COLO668 (cell line): ENCODE results near the gene SPPL3.

Source experiments
- DNase-seq: peaks from one replicate; lab custom pipeline; 2025; ENCODE audit not compliant: unreplicated experiment; lab: John Stamatoyannopoulos, UW

Gene SPPL3

GRCh38 chr12:120787889-120788288 is 116.3 kb downstream of the SPPL3 start:
- DNase-seq: no peak

- DNase-seq: no peak
Measured at GRCh38 chr12:120784804-120785203, 119.4 kb downstream of the SPPL3 start.

- DNase-seq: no peak
Measured at GRCh38 chr12:120783197-120783596, 121.0 kb downstream of the SPPL3 start.

- DNase-seq: no peak
Measured at GRCh38 chr12:120775862-120776552, 128.2 kb downstream of the SPPL3 start.

GRCh38 chr12:120774169-120774916 is 129.8 kb downstream of the SPPL3 start:
- no peak for DNase-seq

- DNase-seq: no peak
Measured at GRCh38 chr12:120771097-120771496, 133.1 kb downstream of the SPPL3 start.

- DNase-seq: no peak
Measured at GRCh38 chr12:120767071-120768024, 136.8 kb downstream of the SPPL3 start.

GRCh38 chr12:120766566-120766965 is 137.6 kb downstream of the SPPL3 start:
- no peak for DNase-seq

GRCh38 chr12:120764816-120765215 is 139.3 kb downstream of the SPPL3 start:
- no peak for DNase-seq

GRCh38 chr12:120763250-120763649 is 140.9 kb downstream of the SPPL3 start:
- no peak for DNase-seq

- no peak for DNase-seq
Measured at GRCh38 chr12:120762086-120762485, 142.1 kb downstream of the SPPL3 start.

GRCh38 chr12:120761519-120761934 is 142.6 kb downstream of the SPPL3 start:
- DNase-seq: peak; percentile 75

GRCh38 chr12:120760349-120761254 is 143.6 kb downstream of the SPPL3 start:
- no peak for DNase-seq

- peak; percentile 93 for DNase-seq
Measured at GRCh38 chr12:120759591-120760348, 144.4 kb downstream of the SPPL3 start.

- no peak for DNase-seq
Measured at GRCh38 chr12:120758798-120759590, 145.2 kb downstream of the SPPL3 start.

- no peak for DNase-seq
Measured at GRCh38 chr12:120757949-120758348, 146.2 kb downstream of the SPPL3 start.

GRCh38 chr12:120757226-120757742 is 146.9 kb downstream of the SPPL3 start:
- no peak for DNase-seq

- no peak for DNase-seq
Measured at GRCh38 chr12:120755269-120755668, 148.9 kb downstream of the SPPL3 start.

GRCh38 chr12:120754792-120755191 is 149.4 kb downstream of the SPPL3 start:
- no peak for DNase-seq
